Fibroblast of gingiva (primary cell): ENCODE data around the gene CDH4.

Experiments
- DNase-seq: peaks from one replicate; pipeline ENCODE4 v3.0.0-alpha.2; 2011; ENCODE audit warnings: low read depth

CDH4 gene

GRCh38 chr20:61718361-61719005 is 466.4 kb downstream of the CDH4 start:
- DNase-seq, result no peak

GRCh38 chr20:61719691-61720347 is 467.8 kb downstream of the CDH4 start:
- DNase-seq, result no peak

DNA sequence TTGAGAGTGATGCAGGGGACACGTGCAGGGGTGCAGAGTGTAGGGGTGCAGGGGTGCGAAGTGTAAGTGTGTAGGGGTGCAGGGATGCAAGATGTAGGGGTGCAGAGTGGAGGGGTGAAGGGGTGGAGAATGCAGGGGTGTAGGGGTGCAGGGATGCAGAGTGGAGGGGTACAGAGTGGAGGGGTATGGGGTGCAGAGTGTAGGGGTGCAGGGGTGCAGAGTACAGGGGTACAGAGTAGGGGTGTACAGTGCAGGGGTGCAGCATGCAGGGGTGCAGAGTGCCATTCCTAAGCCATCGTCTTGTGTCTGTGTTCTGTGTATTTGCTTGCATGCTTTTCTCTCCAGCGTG is 468.3 kb downstream of the CDH4 start:
- DNase-seq, result no peak

GRCh38 chr20:61722146-61722678 is 470.2 kb downstream of the CDH4 start:
- DNase-seq, result no peak

DNA sequence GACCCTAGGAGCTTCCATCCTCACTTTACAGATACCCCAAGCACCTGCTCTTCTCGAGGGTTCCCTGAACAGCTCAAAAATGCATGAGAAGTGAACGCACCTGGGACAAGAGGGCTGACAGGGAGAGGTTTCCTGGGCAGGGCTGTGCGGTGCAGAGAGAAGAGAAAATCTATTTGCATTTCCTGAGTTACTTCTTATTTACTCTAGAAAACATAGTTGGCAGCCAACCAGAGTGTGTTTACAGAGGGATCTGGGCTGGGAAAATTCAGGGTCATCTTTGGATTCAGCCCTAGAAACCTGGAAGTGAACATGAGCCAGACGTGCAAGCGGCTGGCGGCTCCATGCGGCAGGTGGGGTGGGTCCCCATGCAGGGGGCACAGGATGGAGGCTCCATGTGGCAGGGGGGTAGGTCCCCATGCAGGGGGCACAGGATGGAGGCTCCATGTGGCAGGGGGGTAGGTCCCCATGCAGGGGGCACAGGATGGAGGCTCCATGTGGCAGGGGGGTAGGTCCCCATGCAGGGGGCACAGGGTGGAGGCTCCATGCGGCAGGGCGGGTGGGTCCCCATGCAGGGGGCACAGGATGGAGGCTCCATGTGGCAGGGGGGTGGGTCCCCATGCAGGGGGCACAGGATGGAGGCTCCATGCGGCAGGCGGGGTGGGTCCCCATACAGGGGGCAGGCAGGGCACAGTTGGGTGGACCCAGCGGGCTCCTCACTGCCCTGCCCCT is 471.6 kb downstream of the CDH4 start:
- DNase-seq, result no peak

- no peak for DNase-seq
Measured at GRCh38 chr20:61724376-61724775, 472.3 kb downstream of the CDH4 start.

- no peak for DNase-seq
Measured at GRCh38 chr20:61725145-61725544, 473.1 kb downstream of the CDH4 start.

GRCh38 chr20:61725966-61726365 is 473.9 kb downstream of the CDH4 start:
- no peak for DNase-seq

DNA sequence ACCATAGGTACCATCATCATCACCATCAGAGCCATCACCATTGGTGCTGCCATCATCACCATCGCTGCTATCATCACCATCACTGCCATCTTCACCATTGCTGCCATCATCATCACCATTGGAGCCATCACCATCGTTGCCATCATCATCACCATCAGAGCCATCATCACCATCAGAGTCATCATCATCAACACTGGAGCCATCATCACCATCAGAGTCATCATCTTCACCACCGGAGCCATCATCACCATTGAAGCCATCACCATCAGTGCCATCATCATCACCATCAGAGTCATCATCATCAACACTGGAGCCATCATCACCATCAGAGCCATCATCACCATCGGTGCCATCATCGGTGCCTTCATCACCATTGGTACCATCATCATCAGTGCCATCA is 474.9 kb downstream of the CDH4 start:
- no peak for DNase-seq

DNA sequence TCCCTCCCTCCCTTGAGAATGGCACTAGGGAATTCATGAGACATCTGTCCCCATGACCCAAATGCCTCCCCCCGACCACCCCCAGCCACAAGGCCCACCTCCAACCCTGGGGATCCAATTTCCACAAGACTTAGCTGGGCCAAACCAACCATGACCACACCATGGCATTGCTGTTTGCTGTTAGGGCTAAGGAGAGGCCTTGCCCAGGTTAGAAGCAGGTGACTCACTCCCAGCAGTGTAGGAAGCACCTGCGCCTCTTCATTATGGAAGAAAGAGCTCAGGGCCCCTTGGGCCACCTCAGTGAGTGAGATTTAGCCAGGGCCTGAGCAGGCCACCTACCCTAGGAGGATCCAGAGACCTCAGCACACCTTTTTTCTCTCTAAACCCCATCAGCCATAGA is 475.7 kb downstream of the CDH4 start:
- DNase-seq, result no peak

DNA sequence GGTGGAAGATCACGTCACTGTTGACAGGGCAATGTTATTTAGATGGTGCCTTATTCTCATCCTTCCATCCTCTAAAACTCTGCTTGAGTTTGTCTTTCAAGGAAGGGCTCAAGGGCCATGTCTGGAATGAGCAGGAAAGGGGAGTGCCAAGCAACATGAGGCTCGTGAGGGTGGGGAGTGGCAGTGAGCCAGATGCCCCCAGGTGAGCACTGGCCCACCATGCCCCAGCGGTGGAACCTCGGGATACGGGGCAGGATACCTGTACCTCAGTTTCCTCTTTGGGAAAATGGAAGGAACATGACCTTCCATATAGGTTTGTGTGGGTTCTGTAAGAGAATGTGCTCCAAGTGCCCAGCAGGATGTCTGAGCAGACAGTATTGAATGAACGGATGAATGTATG is 476.3 kb downstream of the CDH4 start:
- no peak for DNase-seq

GRCh38 chr20:61728786-61729770 is 477.0 kb downstream of the CDH4 start:
- no peak for DNase-seq

DNA sequence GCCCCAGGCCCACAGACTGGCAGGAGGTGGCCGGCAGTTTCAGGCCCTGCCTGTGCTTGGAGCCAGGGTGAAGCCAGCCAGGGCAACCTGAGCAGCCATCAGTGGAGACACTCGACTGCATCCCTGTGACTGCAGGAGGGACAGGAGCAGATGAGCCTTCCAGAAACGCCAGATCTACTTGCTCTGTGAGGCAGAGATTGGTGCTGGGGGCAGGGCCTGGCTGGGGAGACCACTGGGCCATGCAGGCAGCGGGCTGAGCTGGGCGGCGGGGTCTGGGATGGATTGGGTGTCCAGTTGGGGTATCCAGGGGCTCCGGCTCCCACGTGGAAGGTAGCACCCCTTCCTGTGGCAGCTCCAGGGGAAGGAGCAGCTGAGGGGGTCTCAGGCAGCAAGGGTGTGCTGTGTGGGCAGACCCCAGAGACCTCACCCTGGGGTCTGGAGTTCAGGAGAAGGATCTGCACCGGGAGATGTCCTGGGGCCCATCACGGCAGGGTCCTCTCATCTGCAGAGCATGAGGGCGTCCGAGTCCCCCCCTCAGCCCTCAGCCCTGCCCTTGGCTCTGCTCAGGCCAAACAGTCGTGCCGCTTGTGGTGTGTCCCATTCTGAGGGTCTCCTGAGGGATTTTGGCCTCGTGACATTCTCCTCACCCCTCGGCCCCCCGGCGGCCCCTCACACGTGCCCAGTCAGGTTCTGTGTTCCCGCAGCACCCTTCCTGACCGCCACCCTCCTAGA is 478.7 kb downstream of the CDH4 start:
- no peak for DNase-seq

GRCh38 chr20:61731363-61732181 is 479.5 kb downstream of the CDH4 start:
- DNase-seq, result no peak

DNA sequence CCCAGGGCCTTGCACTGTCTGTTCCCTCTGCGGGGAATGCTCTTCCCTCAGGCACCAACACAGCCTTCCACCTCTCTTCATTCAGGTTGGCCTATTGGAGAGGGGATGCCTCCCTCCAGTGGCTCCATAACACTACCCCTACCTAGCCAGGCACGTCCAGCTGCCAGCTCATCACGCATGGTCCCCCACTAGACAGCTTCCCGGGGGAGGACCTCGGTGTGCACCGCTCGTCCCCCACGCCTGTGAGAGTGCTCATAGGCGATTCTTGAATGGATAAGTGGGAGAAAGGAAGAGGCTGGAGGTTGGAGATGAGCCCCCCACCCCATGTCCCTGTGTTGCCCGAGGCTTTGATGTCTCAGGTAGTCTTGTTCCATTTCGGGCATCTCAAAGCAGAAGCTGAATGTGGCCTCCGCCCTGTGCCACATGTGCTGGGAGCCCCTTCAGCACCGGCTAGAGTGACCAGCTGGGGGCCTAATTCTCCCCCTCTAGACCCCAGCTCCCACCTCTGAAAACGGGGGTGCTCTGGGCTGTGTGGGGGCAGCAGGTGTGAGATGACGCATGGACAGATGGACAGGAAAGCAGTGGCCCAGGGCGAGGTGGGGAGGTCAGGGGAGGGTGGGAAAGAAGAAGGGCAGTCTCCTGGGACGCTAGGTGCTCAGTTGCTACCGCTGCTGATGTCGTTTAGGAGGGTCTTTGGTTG is 480.6 kb downstream of the CDH4 start:
- no peak for DNase-seq

- no peak for DNase-seq
Measured at GRCh38 chr20:61733216-61733615, 481.2 kb downstream of the CDH4 start.

- no peak for DNase-seq
Measured at GRCh38 chr20:61733891-61734732, 482.1 kb downstream of the CDH4 start.

DNA sequence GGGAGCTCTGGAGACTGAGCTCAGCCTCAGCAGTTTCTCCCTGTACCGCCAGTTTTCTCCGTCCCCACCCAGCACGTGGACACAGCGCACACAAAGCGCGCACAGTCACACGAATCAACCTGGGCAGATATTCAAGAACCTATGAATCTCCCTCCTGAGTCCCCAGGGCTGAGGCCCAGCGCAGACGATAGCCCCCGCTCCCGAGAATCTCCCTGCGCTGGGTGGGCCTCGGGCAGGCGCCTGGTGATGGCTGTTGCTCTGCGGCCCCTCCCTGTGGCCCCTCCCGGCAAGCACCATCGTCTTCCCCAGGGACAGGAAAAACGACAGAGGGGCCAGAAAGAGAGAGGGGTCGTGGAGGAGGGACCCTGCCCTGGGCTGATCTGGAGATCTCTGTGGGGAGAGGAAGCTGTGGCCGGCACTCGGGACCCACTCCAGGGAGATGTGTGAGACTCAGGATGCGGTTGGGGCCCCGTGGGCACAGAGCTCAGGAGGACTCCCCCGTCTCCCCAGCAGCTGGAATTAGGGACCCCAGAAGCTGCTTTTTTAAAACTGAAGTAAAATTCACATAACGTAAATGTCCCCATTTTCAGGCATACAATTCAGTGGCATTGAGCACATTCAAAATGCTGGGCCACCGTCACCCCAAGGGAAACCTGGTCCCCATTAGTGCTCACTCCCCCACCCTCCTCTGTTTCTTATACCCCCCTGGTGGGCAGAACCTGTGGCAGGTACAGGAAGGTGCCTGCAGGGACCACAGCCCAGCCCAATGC is 482.9 kb downstream of the CDH4 start:
- no peak for DNase-seq
